HepG2 (cell line): Measurements from ENCODE around the gene GDF7. TPM values are rescaled to one million over a fixed set of nuclear protein-coding genes. Genes with fewer than 3 reads are reported as not detected.

ENCODE experiments used
- CBFB ChIP-seq: sonication (generic); formaldehyde crosslinking; IDR thresholded peaks from 2 replicates; pipeline ENCODE4 v1.4.0; 2020; ENCODE audit warnings: missing genetic modification reagents
- CREBL2 ChIP-seq: sonication (generic); formaldehyde crosslinking; IDR thresholded peaks from 2 replicates; pipeline ENCODE4 v1.8.1; 2023; ENCODE audit warnings: missing genetic modification reagents, mild to moderate bottlenecking, borderline replicate concordance
- FOSL2 ChIP-seq: sonication (generic); formaldehyde crosslinking; IDR thresholded peaks from 2 replicates; pipeline ENCODE4 v1.4.0; 2020; ENCODE audit warnings: missing genetic modification reagents
- GATAD1 ChIP-seq: IDR thresholded peaks from 2 replicates; pipeline ENCODE4 v1.6.1; 2016; ENCODE audit warnings: missing genetic modification reagents, missing compliant biosample characterization
- HES4 ChIP-seq: sonication (generic); formaldehyde crosslinking; IDR thresholded peaks from 2 replicates; pipeline ENCODE4 v1.9.0; 2021; ENCODE audit warnings: mild to moderate bottlenecking, missing genetic modification reagents, borderline replicate concordance
- HNRNPH1 ChIP-seq: fragments of 200-400 bp; formaldehyde crosslinking; optimal IDR thresholded peaks from 2 replicates; pipeline ENCODE3; 2017; ENCODE audit warnings: mild to moderate bottlenecking, low read depth, low read length
- KDM2A ChIP-seq: sonication (generic); formaldehyde crosslinking; IDR thresholded peaks from 2 replicates; pipeline ENCODE4 v1.4.0; 2020; ENCODE audit warnings: low read depth, missing genetic modification reagents, borderline replicate concordance
- MBNL3 ChIP-seq: fragments of 250-450 bp; sonication (Bioruptor Pico); conservative IDR thresholded peaks from 2 replicates; pipeline ENCODE4 v1.8.0; 2022; ENCODE audit warnings: mild to moderate bottlenecking, inconsistent platforms
- MTA3 ChIP-seq: sonication (generic); formaldehyde crosslinking; IDR thresholded peaks from 2 replicates; pipeline ENCODE4 v1.4.0; 2020; ENCODE audit warnings: missing genetic modification reagents
- NFE2L1 ChIP-seq: sonication (generic); formaldehyde crosslinking; IDR thresholded peaks from 2 replicates; pipeline ENCODE4 v1.4.0; 2020; ENCODE audit warnings: missing genetic modification reagents, mild to moderate bottlenecking, borderline replicate concordance
- NFIB ChIP-seq: sonication (generic); formaldehyde crosslinking; IDR thresholded peaks from 2 replicates; pipeline ENCODE4 v1.9.0; 2021; ENCODE audit warnings: missing genetic modification reagents, mild to moderate bottlenecking, borderline replicate concordance
- PATZ1 ChIP-seq: sonication (generic); formaldehyde crosslinking; IDR thresholded peaks from 2 replicates; pipeline ENCODE4 v1.4.0; 2020; ENCODE audit warnings: missing genetic modification reagents
- POGK ChIP-seq: sonication (generic); formaldehyde crosslinking; conservative IDR thresholded peaks from 2 replicates; pipeline ENCODE4 v1.8.0; 2022; ENCODE audit warnings: mild to moderate bottlenecking, moderate library complexity, missing genetic modification reagents
- RAD21 ChIP-seq: fragments of 450-650 bp; formaldehyde crosslinking; IDR thresholded peaks from 2 replicates; pipeline ENCODE4 v1.5.0; 2020; ENCODE audit warnings: mild to moderate bottlenecking
- RBM22 ChIP-seq: fragments of 200-400 bp; formaldehyde crosslinking; optimal IDR thresholded peaks from 2 replicates; pipeline ENCODE3; 2017; ENCODE audit warnings: mild to moderate bottlenecking, low read length, moderate library complexity
- RFXANK ChIP-seq: IDR thresholded peaks from 2 replicates; pipeline ENCODE4 v1.6.1; 2016
- SAFB2 ChIP-seq: sonication (generic); formaldehyde crosslinking; IDR thresholded peaks from 2 replicates; pipeline ENCODE4 v1.5.1; 2020; ENCODE audit warnings: missing genetic modification reagents, low read depth, mild to moderate bottlenecking, borderline replicate concordance
- SNAI1 ChIP-seq: sonication (generic); formaldehyde crosslinking; IDR thresholded peaks from 2 replicates; pipeline ENCODE4 v1.5.0; 2020; ENCODE audit warnings: mild to moderate bottlenecking, missing genetic modification reagents, borderline replicate concordance
- SNRNP70 ChIP-seq: fragments of 200-400 bp; formaldehyde crosslinking; IDR thresholded peaks from 2 replicates; pipeline ENCODE4 v1.6.1; 2017; ENCODE audit warnings: mild to moderate bottlenecking, low read depth, low read length, moderate library complexity
- TRIM22 ChIP-seq: fragments of 450-650 bp; IDR thresholded peaks from 2 replicates; pipeline ENCODE4 v1.6.1; 2017
- ZFP36 ChIP-seq: fragments of 150-350 bp; IDR thresholded peaks from 2 replicates; pipeline ENCODE4 v1.6.1; 2018; ENCODE audit warnings: borderline replicate concordance, low read length, low read depth; ENCODE audit not compliant: partially characterized antibody
- ZNF496 ChIP-seq: sonication (generic); formaldehyde crosslinking; IDR thresholded peaks from 2 replicates; pipeline ENCODE4 v1.8.1; 2023; ENCODE audit warnings: mild to moderate bottlenecking, moderate library complexity, missing genetic modification reagents; ENCODE audit not compliant: insufficient replicate concordance
- ZNF549 ChIP-seq: sonication (generic); formaldehyde crosslinking; IDR thresholded peaks from 2 replicates; pipeline ENCODE4 v1.5.0; 2020; ENCODE audit warnings: missing genetic modification reagents
- ZNF576 ChIP-seq: sonication (generic); formaldehyde crosslinking; IDR thresholded peaks from 2 replicates; pipeline ENCODE4 v1.4.0; 2020; ENCODE audit warnings: mild to moderate bottlenecking, missing genetic modification reagents
- ZNF724P ChIP-seq: sonication (generic); formaldehyde crosslinking; IDR thresholded peaks from 2 replicates; pipeline ENCODE4 v1.8.0; 2022; ENCODE audit warnings: missing genetic modification reagents, borderline replicate concordance
- polyA plus RNA-seq, 8 experiments: library from polyadenylated mRNA; depleted of rRNA in 3 of 8; stranded (reverse) in 7 of 8; unstranded in 1 of 8; fragments of >200 nt; fragmentation: Illumina TruSeq in 4 of 8; extraction: Trizol in 4 of 8; gene quantifications; 2 replicates each; pipeline versions ENCODE4 v1.2.1 to v1.2.3, GENCODE V29; 2011 to 2016; ENCODE audit warnings: low read depth in 4 of 8, missing spikeins in 1 of 8, mixed read lengths in 1 of 8; ENCODE audit not compliant: insufficient read depth in 1 of 8
- total RNA-seq, 5 experiments: library from RNA; depleted of rRNA; stranded (reverse); fragments of >200 nt; fragmentation: Illumina TruSeq; extraction: Trizol; gene quantifications; 2 replicates each; pipeline ENCODE4 v1.2.3, GENCODE V29; 2016; ENCODE audit warnings: low read depth in 1 of 5

The GDF7 gene
- total and polyA plus RNA-seq, 2 of the 13 experiments (the other 11 are each of a cell fraction or from before 2014, with no cell fraction given): 1.6 to 15.0 TPM

- TF ChIP-seq POGK (CRISPR knock-in tag): 0 out of 2 replicates have a peak, but pooled peaks have one; percentile 5
- TF ChIP-seq MTA3 (CRISPR knock-in tag): no peak
- TF ChIP-seq ZNF576: 0 out of 2 replicates have a peak, but pooled peaks have one; percentile 77
- TF ChIP-seq CBFB (CRISPR knock-in tag): no peak
- no peak; the same call in 1 of the 2 replicates for TF ChIP-seq HES4 (CRISPR knock-in tag)
- TF ChIP-seq RBM22: no peak
- TF ChIP-seq ZNF724P (CRISPR knock-in tag): no peak
- no peak for TF ChIP-seq RFXANK (CRISPR knock-in tag)
- no peak for TF ChIP-seq ZFP36
- no peak for TF ChIP-seq FOSL2
- no peak for TF ChIP-seq TRIM22
- peak; percentile 57 for TF ChIP-seq SAFB2 (CRISPR knock-in tag)
- TF ChIP-seq CREBL2 (CRISPR knock-in tag): no peak
- TF ChIP-seq GATAD1 (CRISPR knock-in tag): no peak
- no peak for TF ChIP-seq NFE2L1
- TF ChIP-seq SNAI1: no peak
- TF ChIP-seq SNRNP70: no peak
- TF ChIP-seq NFIB (CRISPR knock-in tag): no peak
- TF ChIP-seq ZNF496 (CRISPR knock-in tag): no peak
- no peak for TF ChIP-seq RAD21
- TF ChIP-seq PATZ1 (CRISPR knock-in tag): peak; percentile 88
- TF ChIP-seq HNRNPH1: no peak
- TF ChIP-seq KDM2A (CRISPR knock-in tag): no peak; the same call in 1 of the 2 replicates
- TF ChIP-seq ZNF549 (CRISPR knock-in tag): no peak
- no peak for TF ChIP-seq MBNL3 (CRISPR knock-in tag)
Measured at GRCh38 chr2:20666304-20667150, at the start of gene GDF7 (continued).
